Panc1 (cell line): ENCODE measurements around the gene ATXN1.

ENCODE experiments used
- POLR2AphosphoS5 ChIP-seq: IDR thresholded peaks from 2 replicates; pipeline ENCODE4 v1.6.1; 2012; ENCODE audit warnings: mild to moderate bottlenecking, low read depth, low read length, moderate library complexity
- TF ChIP-seq, protein P1 (sequence below): fragments of 450-650 bp; IDR thresholded peaks from 2 replicates; pipeline ENCODE4 v1.5.1; 2017; ENCODE audit warnings: mild to moderate bottlenecking

DNA sequence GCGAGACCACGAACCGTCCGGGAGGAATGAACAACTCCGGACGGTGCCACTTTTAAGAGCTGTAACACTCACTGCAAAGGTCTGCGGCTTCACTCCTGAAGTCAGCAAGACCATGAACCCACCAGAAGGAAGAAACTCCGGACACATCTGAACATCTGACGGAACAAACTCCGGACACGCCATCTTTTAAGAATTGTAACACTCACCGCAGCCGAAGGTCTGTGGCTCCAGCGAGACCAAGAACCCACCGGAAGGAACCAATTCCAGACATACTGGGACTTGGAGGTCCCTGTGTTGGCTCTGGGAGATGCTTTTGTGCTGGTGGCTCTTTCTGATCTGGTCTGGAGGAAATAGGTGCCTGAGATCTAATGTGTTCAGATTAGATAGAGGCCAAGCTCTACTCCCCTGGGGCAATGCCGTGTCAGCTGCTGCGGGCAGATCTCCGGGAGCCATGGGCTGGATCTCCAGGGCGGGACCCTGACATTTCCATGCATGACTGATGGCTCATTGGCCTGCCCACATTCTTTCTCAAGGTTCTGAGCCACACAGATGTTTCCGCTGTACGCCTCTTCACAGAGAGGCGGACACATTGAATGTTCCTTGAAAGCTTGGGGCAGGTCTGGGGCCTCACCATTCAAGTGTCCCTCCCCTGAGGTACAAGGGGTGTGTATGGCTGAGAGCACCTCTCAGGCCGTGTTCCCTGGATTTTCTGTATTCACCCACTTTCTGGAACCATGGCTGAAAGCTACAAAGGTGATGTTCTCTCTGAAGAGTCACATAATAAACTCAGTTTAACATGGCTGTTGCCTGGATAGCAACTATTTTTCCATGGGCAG is 493.6 kb downstream of the ATXN1 start:
- TF ChIP-seq, protein P1, sequence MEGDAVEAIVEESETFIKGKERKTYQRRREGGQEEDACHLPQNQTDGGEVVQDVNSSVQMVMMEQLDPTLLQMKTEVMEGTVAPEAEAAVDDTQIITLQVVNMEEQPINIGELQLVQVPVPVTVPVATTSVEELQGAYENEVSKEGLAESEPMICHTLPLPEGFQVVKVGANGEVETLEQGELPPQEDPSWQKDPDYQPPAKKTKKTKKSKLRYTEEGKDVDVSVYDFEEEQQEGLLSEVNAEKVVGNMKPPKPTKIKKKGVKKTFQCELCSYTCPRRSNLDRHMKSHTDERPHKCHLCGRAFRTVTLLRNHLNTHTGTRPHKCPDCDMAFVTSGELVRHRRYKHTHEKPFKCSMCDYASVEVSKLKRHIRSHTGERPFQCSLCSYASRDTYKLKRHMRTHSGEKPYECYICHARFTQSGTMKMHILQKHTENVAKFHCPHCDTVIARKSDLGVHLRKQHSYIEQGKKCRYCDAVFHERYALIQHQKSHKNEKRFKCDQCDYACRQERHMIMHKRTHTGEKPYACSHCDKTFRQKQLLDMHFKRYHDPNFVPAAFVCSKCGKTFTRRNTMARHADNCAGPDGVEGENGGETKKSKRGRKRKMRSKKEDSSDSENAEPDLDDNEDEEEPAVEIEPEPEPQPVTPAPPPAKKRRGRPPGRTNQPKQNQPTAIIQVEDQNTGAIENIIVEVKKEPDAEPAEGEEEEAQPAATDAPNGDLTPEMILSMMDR: no peak
- no peak for TF ChIP-seq POLR2AphosphoS5
